ENCODE measurements around the gene TPSG1.
"Not testable (repeated sequence)": the region's sequence is repeated elsewhere in the genome, so short reads cannot be mapped to it uniquely, and the experiment has no call there.

The TPSG1 gene

DNA sequence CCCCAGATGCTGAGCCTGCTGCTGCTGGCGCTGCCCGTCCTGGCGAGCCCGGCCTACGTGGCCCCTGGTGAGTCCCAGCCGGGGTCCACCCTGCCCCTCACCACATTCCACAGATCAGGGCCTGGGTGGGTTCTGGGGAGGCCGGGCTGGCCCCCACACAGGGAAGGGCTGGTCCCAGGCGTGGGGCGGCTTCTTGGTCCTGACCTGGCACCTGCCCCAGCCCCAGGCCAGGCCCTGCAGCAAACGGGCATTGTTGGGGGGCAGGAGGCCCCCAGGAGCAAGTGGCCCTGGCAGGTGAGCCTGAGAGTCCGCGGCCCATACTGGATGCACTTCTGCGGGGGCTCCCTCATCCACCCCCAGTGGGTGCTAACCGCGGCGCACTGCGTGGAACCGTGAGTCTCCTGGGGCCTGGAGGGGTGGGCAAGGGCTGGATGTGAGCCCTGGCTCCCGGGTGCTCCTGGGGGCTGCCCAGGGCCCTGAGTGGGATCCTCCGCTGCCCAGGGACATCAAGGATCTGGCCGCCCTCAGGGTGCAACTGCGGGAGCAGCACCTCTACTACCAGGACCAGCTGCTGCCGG, 31.3 kb upstream of the TPSG1 start:
- not testable (repeated sequence) for DNase-seq

DNA sequence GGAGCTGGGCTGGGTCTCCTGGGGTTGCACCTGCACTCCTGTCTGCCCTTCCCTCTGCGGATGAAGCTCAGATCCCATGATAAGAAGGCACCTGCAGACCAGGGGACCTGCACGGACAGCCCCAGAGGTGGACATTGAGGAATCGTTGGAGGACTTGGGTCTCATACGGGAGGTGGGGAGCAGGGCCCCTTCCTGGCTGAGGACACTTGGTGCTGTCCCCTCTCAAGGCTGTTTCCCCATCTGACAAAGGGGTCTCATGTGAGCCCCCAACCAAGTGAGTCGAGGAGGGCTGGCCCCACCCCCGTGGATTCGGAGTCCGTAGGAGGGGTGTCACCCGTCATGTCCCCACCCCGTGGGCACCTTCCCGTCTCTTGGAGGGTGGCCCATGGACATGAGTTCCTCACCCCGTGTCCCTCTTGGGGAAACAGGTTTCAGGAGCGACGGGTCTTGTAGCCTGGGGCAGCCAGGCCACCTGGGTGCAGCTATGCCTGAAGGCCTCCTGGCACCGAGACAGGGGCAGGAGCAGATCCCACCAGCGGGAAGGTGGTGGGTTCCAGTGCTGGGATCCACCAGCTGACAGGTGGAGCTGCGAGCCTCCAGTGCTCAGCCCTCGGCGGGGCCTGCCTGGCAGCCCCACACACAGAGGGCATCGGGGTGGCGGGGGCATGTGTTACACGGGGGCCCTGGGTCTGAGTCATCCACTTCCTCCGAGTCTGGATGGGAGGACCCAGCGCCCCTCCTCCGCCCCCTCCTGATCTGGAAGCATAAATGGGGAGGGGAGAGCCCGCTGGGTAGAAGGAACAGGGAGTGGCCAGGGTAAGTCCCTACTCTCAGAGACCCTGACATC, 30.4 kb upstream of the TPSG1 start, which contains the start of gene TPSD1:
TPSD1 (plus strand) TSS at position 794 of the 847 bp plus-strand sequence. CDS start 212 bp downstream, outside the sequence.
- DNase-seq = not testable (repeated sequence)

DNA sequence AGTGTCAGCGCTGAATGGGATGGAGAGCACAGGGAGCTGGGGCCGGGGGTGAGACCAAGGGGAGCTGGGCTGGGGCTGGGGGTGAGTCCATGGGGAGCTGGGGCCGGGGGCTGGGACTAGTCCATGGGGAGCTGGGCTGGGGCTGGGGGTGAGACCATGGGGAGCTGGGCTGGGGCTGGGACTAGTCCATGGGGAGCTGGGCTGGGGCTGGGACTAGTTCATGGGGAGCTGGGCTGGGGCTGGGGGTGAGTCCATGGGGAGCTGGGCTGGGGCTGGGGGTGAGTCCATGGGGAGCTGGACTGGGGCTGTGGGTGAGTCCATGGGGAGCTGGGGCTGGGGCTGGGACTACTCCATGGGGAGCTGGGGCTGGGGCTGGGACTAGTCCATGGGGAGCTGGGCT, 29.8 kb upstream of the TPSG1 start:
- not testable (repeated sequence) for DNase-seq

DNA sequence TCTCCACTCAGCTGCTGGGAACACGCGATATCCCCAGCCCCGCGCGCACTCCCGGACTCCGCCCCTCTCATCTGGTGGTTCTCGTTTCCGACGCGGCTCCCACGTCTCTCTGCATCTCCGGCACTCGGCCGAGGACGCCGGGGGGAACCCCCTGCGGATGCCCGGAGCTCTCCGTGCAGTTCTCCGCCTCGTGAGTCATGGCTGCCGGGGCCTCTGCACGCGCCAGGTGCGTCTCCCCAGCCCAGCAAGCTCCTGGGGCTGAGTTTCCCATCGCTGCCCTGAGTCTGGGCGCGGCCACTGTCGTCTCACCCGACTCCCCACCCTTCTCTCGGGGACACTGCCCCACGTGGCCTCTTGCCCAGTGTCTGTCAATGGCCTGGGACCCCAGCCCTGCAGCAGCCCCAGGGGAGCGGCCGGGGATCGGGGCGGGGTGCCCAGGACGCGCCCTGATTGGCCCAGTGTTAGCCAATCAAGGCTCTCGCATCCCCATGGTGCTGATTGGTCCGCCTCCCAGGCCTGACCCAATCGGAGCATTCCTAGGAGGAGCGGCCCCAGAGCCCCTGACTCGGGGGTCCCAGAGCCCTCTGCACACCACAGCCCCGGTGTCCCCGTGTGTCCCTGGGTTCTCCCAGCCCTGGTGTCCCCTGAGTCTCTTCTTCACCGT, 28.8 kb upstream of the TPSG1 start:
- DNase-seq = not testable (repeated sequence)

DNA sequence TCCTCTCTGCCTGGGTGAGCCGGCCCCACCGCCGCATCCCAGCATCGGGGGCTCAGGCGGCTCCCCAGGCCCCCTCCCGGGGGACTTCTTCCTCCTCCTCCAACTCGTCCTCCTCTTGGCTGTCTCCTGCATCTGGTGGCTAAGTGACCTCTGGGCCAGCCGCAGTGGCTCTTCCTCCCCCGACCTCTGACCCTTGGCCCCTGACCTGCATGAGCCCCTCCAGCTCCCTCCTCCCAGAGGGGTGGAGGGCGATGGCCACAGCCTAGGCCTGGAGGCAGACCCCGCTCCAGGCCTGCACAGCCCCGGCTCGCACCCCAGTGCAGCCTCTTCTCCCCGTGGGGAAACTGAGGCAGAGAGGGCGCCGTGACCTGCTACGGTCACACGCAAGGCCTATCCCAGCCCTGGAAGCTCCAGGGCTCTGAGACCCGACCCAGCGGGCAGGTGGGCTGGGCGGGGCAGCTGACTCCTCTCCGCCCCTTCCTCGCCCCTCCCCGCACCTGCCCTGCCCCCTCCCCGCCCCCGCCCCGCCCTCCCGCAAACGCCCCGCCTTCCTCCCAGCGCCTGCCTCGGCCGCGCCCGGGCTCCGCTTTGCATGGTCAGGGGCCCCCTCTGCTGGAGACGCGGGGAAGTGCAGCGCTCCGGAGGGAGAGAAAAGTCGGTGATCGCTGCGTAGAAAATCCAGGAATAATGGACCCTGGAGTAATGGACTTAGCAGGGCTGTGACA, 24.1 kb upstream of the TPSG1 start:
- DNase-seq = not testable (repeated sequence)

DNA sequence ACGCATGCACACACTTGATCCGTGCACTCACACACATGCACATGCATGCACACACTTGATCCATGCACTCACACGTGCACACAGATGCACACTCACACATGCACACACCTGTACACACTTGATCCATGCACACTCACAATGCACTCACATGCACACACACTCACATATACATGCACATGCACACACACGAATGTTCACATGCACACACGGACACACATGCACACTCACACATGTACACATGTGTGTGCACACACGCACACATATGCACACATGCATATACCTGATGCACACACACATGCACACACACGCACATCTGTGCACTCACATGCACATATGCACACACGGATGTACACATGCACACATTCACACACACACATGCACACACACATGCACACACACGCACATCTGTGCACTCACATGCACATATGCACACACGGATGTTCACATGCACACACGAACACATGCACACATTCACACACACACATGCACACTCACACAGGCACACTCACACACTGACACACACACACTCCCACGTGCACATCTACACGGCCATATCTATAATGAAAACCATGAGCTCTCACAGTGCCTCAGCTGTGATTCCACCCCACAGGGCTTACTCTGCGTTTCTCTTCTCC, 23.0 kb upstream of the TPSG1 start:
- DNase-seq = not testable (repeated sequence)

DNA sequence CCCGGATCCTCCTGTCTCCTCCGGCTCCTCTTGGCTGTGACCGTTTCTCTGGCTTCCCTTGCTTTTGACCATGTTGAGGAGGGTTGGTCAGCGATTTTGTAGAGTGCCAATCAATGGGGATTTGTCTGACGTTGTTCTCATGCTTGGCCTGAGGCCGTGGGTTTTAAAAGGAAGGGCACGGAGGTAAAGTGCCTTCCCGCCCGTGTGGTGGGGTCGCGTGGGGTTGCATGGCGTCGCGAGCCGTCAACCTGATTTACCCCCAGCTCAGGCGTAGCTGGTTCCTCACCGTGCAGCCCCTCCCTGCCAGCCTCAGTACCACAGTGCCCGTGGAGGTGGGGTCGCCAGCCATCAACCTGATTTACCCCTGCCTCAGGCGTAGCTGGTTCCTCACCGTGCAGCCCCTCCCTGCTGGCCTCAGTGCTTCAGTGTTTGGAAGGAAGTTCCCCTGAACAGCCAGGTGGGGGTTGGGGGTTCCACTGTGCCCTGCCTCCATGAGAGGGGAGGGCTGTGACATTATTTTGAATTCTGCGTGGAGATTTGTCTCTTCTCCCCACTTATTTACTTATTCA, 20.5 kb upstream of the TPSG1 start:
- DNase-seq = no peak

DNA sequence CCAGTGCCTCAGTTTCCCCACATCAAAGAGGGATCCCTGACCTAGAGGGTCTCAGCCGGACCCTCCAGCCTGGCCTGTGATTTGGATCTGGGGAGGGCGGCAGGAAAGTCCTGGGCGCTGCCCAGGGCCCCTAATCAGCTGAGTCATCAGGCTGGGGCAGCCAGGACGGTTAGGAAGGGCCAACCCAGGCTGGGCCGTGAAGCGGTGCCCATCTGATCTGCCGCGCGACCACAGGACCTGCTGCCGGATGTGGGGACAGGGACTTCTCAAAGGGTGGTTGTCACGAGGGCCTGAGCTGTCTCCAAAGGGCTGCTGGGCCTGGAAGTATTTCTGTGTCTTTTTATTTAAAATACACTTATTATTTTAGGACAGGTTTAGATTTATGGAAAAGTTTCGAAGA, 19.8 kb upstream of the TPSG1 start:
- DNase-seq = no peak

DNA sequence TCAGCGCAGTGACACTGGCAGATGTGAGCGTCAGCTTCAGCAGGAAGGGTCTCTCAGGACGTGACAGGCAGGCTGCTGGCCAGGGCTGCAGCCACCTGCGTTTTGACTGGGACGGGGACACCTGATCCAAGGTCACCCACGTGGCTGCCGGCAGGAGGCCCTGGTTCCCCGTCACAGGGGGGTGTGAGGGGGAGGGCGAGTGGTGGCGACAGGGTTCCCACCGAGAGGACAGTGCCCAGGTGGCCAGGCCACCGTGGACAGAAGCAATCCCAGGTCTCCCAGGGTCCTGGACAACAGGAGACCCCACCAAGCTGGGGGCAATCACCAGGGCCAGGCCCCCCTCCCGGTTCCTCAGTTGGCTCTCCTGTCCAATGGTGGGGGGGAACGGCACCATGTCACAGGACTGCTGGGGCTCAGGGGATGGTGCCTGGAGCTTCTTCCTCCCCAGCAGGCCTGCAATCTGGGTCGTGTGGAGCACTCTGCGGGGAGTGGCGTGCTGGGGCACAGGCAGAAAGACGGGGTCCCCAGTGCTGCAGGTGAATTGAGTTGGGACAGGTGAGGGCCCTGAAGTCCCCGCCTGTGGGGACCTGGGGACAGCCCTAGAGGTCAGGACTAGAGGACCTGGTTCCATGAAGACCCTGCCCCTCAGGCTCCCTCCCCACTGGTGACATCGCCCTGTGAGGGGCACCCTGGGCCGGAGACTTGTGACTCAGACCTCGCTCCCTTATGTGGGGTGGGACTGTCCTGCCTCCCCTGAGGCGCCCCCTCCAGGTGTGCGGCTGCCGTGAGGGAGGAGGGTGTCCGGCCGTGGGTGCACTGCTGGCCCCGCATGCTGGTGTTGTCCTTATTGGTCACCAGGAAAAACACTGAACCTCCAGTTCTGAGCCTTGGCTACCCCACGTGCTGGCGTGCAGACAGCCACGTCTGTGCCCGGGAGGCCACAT, 19.1 kb upstream of the TPSG1 start:
- not testable (repeated sequence) for DNase-seq

DNA sequence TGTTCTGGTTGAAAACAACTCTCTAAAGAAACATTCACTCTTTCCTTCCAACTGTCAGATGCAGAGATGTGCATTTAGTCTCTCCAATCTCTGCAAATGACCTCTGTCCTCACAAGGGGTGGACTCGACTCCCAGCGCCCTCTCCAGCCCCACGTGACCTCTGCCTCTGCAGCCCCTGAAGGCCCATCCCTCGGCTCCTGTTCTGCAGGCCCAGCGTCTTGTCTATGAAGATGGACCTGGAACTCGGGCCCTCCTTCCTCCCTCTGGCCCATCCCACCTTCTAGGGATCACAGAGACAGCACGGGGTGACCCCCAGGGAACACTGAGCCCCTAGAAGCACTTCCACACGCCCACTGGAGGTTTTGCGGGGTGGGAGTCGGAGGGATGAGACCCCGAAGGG, 18.3 kb upstream of the TPSG1 start:
- not testable (repeated sequence) for DNase-seq

DNA sequence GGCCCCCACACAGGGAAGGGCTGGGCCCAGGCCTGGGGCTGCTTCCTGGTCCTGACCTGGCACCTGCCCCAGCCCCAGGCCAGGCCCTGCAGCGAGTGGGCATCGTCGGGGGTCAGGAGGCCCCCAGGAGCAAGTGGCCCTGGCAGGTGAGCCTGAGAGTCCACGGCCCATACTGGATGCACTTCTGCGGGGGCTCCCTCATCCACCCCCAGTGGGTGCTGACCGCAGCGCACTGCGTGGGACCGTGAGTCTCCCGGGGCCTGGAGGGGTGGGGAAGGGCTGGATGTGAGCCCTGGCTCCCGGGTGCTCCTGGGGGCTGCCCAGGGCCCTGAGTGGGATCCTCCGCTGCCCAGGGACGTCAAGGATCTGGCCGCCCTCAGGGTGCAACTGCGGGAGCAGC, 16.0 kb upstream of the TPSG1 start:
- DNase-seq = not testable (repeated sequence)

DNA sequence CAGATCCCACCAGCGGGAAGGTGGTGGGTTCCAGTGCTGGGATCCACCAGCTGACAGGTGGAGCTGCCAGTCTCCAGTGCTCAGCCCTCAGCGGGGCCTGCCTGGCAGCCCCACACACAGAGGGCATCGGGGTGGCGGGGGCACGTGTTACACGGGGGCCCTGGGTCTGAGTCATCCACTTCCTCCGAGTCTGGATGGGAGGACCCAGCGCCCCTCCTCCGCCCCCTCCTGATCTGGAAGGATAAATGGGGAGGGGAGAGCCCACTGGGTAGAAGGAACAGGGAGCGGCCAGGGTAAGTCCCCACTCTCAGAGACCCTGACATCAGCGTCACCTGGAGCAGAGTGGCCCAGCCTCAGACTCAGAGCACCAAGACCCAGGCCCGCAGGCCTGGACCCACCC, 15.4 kb upstream of the TPSG1 start, which contains the start of gene TPSAB1:
TPSAB1 (plus strand) TSS at position 270 of the 400 bp plus-strand sequence. CDS start 234 bp downstream, outside the sequence.
- DNase-seq = not testable (repeated sequence)

DNA sequence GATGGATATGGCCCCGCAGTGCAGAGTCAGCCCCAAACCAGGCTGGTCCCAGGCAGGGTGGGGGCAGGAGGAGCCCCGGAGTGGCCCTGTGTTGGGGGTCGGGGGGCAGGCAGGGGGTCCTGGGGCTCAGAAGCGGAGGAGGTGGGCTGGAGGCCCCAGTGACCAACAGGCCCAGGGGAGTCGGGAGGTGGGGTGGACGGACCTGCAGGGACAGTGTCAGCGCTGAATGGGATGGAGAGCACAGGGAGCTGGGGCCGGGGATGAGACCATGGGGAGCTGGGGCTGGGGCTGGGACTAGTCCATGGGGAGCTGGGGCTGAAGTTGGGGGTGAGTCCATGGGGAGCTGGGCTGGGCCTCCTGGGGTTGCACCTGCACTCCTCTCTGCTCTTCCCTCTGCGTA, 14.5 kb upstream of the TPSG1 start:
- DNase-seq = not testable (repeated sequence)

DNA sequence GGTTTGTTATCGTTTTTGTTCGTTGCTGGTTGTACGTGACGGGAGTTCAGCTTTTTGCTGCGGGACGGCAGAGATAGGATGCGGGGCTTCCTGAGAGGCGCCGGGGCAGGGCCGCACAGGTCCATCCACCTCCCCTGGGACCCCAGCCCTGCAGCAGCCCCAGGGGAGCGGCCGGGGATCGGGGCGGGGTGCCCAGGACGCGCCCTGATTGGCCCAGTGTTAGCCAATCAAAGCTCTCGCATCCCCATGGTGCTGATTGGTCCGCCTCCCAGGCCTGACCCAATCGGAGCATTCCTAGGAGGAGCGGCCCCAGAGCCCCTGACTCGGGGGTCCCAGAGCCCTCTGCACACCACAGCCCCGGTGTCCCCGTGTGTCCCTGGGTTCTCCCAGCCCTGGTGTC, 13.8 kb upstream of the TPSG1 start:
- not testable (repeated sequence) for DNase-seq

DNA sequence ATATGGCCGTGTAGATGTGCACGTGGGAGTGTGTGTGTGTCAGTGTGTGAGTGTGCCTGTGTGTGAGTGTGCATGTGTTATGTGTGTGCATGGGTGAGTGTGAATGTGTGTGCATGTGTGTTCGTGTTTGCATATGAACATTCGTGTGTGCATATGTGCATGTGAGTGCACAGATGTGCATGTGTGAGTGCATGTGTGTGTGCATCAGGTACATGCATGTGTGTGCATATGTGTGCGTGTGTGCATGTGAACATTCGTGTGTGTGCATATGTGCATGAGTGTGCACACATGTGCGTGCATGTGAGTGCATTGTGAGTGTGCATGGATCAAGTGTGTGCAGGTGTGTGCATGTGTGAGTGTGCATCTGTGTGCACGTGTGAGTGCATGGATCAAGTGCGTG, 12.9 kb upstream of the TPSG1 start:
- no peak for DNase-seq

DNA sequence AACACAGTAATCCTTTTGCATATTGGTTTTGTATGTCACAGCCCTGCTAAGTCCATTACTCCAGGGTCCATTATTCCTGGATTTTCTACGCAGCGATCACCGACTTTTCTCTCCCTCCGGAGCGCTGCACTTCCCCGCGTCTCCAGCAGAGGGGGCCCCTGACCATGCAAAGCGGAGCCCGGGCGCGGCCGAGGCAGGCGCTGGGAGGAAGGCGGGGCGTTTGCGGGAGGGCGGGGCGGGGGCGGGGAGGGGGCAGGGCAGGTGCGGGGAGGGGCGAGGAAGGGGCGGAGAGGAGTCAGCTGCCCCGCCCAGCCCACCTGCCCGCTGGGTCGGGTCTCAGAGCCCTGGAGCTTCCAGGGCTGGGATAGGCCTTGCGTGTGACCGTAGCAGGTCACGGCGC, 11.6 kb upstream of the TPSG1 start:
- not testable (repeated sequence) for DNase-seq

DNA sequence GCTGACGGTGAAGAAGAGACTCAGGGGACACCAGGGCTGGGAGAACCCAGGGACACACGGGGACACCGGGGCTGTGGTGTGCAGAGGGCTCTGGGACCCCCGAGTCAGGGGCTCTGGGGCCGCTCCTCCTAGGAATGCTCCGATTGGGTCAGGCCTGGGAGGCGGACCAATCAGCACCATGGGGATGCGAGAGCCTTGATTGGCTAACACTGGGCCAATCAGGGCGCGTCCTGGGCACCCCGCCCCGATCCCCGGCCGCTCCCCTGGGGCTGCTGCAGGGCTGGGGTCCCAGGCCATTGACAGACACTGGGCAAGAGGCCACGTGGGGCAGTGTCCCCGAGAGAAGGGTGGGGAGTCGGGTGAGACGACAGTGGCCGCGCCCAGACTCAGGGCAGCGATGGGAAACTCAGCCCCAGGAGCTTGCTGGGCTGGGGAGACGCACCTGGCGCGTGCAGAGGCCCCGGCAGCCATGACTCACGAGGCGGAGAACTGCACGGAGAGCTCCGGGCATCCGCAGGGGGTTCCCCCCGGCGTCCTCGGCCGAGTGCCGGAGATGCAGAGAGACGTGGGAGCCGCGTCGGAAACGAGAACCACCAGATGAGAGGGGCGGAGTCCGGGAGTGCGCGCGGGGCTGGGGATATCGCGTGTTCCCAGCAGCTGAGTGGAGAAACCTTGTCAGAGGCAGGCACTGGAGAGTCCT, 7.1 kb upstream of the TPSG1 start:
- not testable (repeated sequence) for DNase-seq

DNA sequence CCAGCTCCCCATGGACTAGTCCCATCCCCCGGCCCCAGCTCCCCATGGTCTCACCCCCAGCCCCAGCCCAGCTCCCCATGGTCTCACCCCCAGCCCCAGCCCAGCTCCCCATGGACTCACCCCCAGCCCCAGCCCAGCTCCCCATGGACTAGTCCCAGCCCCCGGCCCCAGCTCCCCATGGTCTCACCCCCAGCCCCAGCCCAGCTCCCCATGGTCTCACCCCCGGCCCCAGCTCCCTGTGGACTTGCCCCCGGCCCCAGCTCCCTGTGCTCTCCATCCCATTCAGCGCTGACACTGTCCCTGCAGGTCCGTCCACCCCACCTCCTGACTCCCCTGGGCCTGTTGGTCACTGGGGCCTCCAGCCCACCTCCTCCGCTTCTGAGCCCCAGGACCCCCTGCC, 6.2 kb upstream of the TPSG1 start:
- not testable (repeated sequence) for DNase-seq

DNA sequence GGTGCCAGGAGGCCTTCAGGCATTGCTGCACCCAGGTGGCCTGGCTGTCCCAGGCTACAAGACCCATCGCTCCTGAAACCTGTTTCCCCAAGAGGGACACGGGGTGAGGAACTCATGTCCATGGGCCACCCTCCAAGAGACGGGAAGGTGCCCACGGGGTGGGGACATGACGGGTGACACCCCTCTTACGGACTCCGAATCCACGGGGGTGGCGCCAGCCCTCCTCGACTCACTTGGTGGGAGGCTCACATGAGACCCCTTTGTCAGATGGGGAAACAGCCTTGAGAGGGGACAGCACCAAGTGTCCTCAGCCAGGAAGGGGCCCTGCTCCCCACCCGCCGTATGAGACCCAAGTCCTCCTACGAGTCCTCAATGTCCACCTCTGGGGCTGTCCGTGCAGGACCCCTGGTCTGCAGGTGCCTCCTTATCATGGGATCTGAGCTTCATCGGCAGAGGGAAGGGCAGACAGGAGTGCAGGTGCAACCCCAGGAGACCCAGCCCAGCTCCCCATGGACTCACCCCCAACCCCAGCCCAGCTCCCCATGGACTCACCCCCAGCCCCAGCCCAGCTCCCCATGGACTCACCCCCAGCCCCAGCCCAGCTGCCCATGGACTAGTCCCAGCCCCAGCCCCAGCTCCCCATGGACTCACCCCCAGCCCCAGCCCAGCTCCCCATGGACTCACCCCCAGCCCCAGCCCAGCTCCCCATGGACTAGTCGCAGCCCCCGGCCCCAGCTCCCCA, 5.6 kb upstream of the TPSG1 start:
- not testable (repeated sequence) for DNase-seq
